ENCODE results near the gene TPM4. TPM values are rescaled to one million over a fixed set of nuclear protein-coding genes. Genes with fewer than 3 reads are reported as not detected.

TPM4 gene
- total RNA-seq, 1 donor: 1,233 TPM

DNA sequence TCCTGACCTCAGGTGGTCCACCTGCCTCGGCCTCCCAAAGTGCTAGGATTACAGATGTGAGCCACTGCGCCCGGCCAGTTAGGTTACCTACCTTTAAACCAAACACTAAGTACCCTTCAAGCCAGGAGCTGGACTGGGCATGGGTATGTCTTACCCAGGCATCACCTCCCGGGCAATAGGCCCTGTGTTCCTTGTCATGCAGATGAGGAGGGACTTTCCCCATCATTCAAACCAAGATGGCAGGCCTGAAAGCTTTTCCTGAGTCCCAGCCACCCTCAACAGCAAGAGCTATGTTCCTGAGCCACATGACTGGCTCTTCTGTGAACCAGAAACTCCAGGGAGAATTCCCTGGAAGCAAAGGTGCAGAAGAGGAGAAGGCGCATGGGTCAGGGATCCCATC, 44.8 kb downstream of the TPM4 start:
- peak; percentile 78 for DNase-seq (ENCODE audit: insufficient read length, low spot score, missing footprints)
- Histone ChIP-seq H3K4me2 (ENCODE audit: insufficient read depth, low read length) (no peak overlapping the region), H3K79me2 (ENCODE audit: insufficient read depth, low read length) (peaks cover 6% of the 10 kb centered on the region), H3K4me3 (ENCODE audit: insufficient read depth, low read length) (no peak overlapping the region), H3K36me3 (ENCODE audit: insufficient read depth, low read length) (peaks cover 53% of the 10 kb centered on the region), H3K27me3 (ENCODE audit: insufficient read depth, low read length) (no peaks in the 10 kb centered on the region), H2AFZ (ENCODE audit: low read length) (no peak overlapping the region), H3K27ac (ENCODE audit: low read depth, low read length) (no peak overlapping the region), H3K4me1 (ENCODE audit: insufficient read depth, low read length) (no peaks in the 10 kb centered on the region), H4K20me1 (ENCODE audit: insufficient read depth, low read length) (peaks cover 18% of the 10 kb centered on the region), H3K9me3 (ENCODE audit: low read depth, low read length) (no peaks in the 10 kb centered on the region)
- TF ChIP-seq, protein P1, sequence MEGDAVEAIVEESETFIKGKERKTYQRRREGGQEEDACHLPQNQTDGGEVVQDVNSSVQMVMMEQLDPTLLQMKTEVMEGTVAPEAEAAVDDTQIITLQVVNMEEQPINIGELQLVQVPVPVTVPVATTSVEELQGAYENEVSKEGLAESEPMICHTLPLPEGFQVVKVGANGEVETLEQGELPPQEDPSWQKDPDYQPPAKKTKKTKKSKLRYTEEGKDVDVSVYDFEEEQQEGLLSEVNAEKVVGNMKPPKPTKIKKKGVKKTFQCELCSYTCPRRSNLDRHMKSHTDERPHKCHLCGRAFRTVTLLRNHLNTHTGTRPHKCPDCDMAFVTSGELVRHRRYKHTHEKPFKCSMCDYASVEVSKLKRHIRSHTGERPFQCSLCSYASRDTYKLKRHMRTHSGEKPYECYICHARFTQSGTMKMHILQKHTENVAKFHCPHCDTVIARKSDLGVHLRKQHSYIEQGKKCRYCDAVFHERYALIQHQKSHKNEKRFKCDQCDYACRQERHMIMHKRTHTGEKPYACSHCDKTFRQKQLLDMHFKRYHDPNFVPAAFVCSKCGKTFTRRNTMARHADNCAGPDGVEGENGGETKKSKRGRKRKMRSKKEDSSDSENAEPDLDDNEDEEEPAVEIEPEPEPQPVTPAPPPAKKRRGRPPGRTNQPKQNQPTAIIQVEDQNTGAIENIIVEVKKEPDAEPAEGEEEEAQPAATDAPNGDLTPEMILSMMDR (IDR thresholded peaks at IDR 0.05; ENCODE audit: extremely low read depth, low read depth, low read length): no peak

- no peak overlapping the region for H3K4me2 ChIP-seq (ENCODE audit: insufficient read depth, low read length)
- peaks cover under 1% of the 10 kb centered on the region for H3K79me2 ChIP-seq (ENCODE audit: insufficient read depth, low read length)
- H3K27ac ChIP-seq (ENCODE audit: low read depth, low read length): no peak overlapping the region
- DNase-seq (ENCODE audit: insufficient read length, low spot score, missing footprints): peak; percentile 35
- no peaks in the 10 kb centered on the region for H3K27me3 ChIP-seq (ENCODE audit: insufficient read depth, low read length)
- H3K4me3 ChIP-seq (ENCODE audit: insufficient read depth, low read length): no peak overlapping the region
- H4K20me1 ChIP-seq (ENCODE audit: insufficient read depth, low read length): peaks cover 15% of the 10 kb centered on the region
- TF ChIP-seq, protein P1 (IDR thresholded peaks at IDR 0.05; ENCODE audit: extremely low read depth, low read depth, low read length): no peak
- no peaks in the 10 kb centered on the region for H3K9me3 ChIP-seq (ENCODE audit: low read depth, low read length)
- no peaks in the 10 kb centered on the region for H3K4me1 ChIP-seq (ENCODE audit: insufficient read depth, low read length)
- H3K36me3 ChIP-seq (ENCODE audit: insufficient read depth, low read length): peaks cover 58% of the 10 kb centered on the region
- H2AFZ ChIP-seq (ENCODE audit: low read length): no peak overlapping the region
These were observed 45.7 kb downstream of the TPM4 start for GRCh38 chr19:16121967-16122366.

GRCh38 chr19:16124953-16125352, 48.7 kb downstream of the TPM4 start:
- Histone ChIP-seq H3K79me2 (ENCODE audit: insufficient read depth, low read length) (no peaks in the 10 kb centered on the region), H2AFZ (ENCODE audit: low read length) (no peak overlapping the region), H3K4me1 (ENCODE audit: insufficient read depth, low read length) (no peaks in the 10 kb centered on the region), H3K27ac (ENCODE audit: low read depth, low read length) (no peak overlapping the region), H3K9me3 (ENCODE audit: low read depth, low read length) (no peaks in the 10 kb centered on the region), H3K4me2 (ENCODE audit: insufficient read depth, low read length) (no peak overlapping the region), H3K36me3 (ENCODE audit: insufficient read depth, low read length) (peaks cover 73% of the 10 kb centered on the region), H3K27me3 (ENCODE audit: insufficient read depth, low read length) (no peaks in the 10 kb centered on the region), H4K20me1 (ENCODE audit: insufficient read depth, low read length) (peaks cover 5% of the 10 kb centered on the region), H3K4me3 (ENCODE audit: insufficient read depth, low read length) (no peak overlapping the region)
- TF ChIP-seq, protein P1 (IDR thresholded peaks at IDR 0.05; ENCODE audit: extremely low read depth, low read depth, low read length): no peak
- peak; percentile 49 for DNase-seq (ENCODE audit: insufficient read length, low spot score, missing footprints)

DNA sequence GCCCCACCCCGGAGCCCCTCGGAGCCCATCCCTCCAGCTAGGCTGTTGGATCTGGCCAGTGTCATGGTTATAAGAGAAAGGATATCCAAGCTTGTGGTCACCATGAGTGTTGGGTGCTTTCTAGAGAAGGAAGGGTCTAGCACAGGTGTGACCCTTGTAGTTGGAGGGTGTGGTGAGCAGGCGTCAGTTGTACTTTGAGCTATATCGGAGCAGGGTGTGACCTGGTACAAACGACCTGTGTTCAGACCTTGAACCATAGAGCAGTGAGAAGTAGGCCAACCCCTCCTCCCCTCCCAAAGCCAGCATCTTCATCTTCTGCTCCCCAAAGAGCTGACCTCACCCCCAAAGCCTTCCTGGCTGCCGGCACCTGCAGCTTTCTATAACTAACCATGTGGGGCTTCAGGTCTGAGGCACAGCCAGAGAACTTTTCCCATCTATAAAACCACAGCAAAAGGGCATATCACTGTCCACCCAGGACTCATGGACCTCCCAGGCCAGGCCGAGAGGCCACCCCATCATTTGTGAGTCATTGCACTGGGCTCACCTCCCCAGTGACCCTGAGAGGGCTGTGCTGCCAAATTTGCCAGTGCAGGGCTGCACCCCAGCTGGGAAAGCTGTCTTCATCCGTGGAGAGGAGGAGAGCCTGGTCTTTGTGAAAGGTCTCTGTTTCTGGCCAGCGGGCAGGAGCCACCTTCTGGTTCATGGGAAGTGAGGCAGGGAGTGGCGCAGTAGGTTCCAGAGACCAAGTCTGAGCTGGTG, 49.6 kb downstream of the TPM4 start:
- DNase-seq (ENCODE audit: insufficient read length, low spot score, missing footprints): peak; percentile 89
- H3K4me2 ChIP-seq (ENCODE audit: insufficient read depth, low read length): no peak overlapping the region
- no peaks in the 10 kb centered on the region for H3K4me1 ChIP-seq (ENCODE audit: insufficient read depth, low read length)
- H3K36me3 ChIP-seq (ENCODE audit: insufficient read depth, low read length): peaks cover 79% of the 10 kb centered on the region
- peaks cover 5% of the 10 kb centered on the region for H4K20me1 ChIP-seq (ENCODE audit: insufficient read depth, low read length)
- no peak overlapping the region for H2AFZ ChIP-seq (ENCODE audit: low read length)
- H3K27me3 ChIP-seq (ENCODE audit: insufficient read depth, low read length): no peaks in the 10 kb centered on the region
- TF ChIP-seq, protein P1 (IDR thresholded peaks at IDR 0.05; ENCODE audit: extremely low read depth, low read depth, low read length): no peak
- H3K9me3 ChIP-seq (ENCODE audit: low read depth, low read length): no peaks in the 10 kb centered on the region
- H3K4me3 ChIP-seq (ENCODE audit: insufficient read depth, low read length): no peak overlapping the region
- no peak overlapping the region for H3K27ac ChIP-seq (ENCODE audit: low read depth, low read length)
- no peaks in the 10 kb centered on the region for H3K79me2 ChIP-seq (ENCODE audit: insufficient read depth, low read length)
